A673 (cell line): ENCODE results near the gene NGDN. TPM values are rescaled to one million over a fixed set of nuclear protein-coding genes. Genes with fewer than 3 reads are reported as not detected.

ENCODE experiments used
- BruUV-seq: library from RNA; stranded (reverse); fragments of 400-500 nt; replicated peaks from 2 replicates; lab custom pipeline; 2021; lab: Mats Ljungman, UMichigan
- CTCF ChIA-PET: fragments of 300-600 bp; sonication (Branson Sonifier 250); formaldehyde crosslinking; loops from one replicate; lab custom pipeline; 2022; ENCODE audit warnings: antibody characterized with exemption; lab: Charles Lee
- POLR2A ChIA-PET: fragments of 300-600 bp; sonication (Branson Sonifier 250); formaldehyde crosslinking; loops from one replicate; lab custom pipeline; 2022; ENCODE audit warnings: antibody characterized with exemption; ENCODE audit not compliant: low non-redundant PET; lab: Charles Lee
- DNase-seq: peaks from one replicate; pipeline ENCODE4 v3.0.0-alpha.2; 2015; ENCODE audit warnings: low spot score
- H3K27ac ChIP-seq: fragments of 200-600 bp; sonication (generic); 2 replicates; pipeline ENCODE4 v1.5.1; 2016; ENCODE audit warnings: mixed run types, low read depth, mild to moderate bottlenecking, mixed read lengths, antibody characterized with exemption, low read length; ENCODE audit not compliant: poor library complexity, severe bottlenecking
- H3K27me3 ChIP-seq: fragments of 200-600 bp; sonication (generic); replicated peaks from 2 replicates; pipeline ENCODE4 v1.6.1; 2017; ENCODE audit warnings: mixed run types, low read depth, mild to moderate bottlenecking, mixed read lengths, antibody characterized with exemption, low read length; ENCODE audit not compliant: insufficient read depth, poor library complexity
- H3K36me3 ChIP-seq: fragments of 200-600 bp; sonication (generic); 2 replicates; pipeline ENCODE4 v1.6.1; 2016; ENCODE audit warnings: mixed run types, mild to moderate bottlenecking, mixed read lengths, antibody characterized with exemption, low read length; ENCODE audit not compliant: insufficient read depth, poor library complexity, severe bottlenecking
- H3K4me1 ChIP-seq: fragments of 200-600 bp; sonication (generic); 2 replicates; pipeline ENCODE4 v1.6.1; 2017; ENCODE audit warnings: mixed run types, mild to moderate bottlenecking, mixed read lengths, antibody characterized with exemption, low read length; ENCODE audit not compliant: insufficient read depth, poor library complexity, severe bottlenecking
- H3K4me3 ChIP-seq: fragments of 200-600 bp; sonication (generic); 2 replicates; pipeline ENCODE4 v1.5.1; 2016; ENCODE audit warnings: low read depth, mixed run types, mild to moderate bottlenecking, mixed read lengths, low read length; ENCODE audit not compliant: poor library complexity, severe bottlenecking
- H3K9me3 ChIP-seq: fragments of 200-600 bp; sonication (generic); 2 replicates; pipeline ENCODE4 v1.6.1; 2016; ENCODE audit warnings: mixed run types, low read depth, mild to moderate bottlenecking, mixed read lengths, antibody characterized with exemption, low read length; ENCODE audit not compliant: poor library complexity, severe bottlenecking
- EZH2 ChIP-seq: fragments of 200-600 bp; sonication (generic); IDR thresholded peaks from 2 replicates; pipeline ENCODE4 v1.6.1; 2017; ENCODE audit warnings: borderline replicate concordance, low read depth, mild to moderate bottlenecking, mixed read lengths, antibody characterized with exemption, low read length; ENCODE audit not compliant: poor library complexity, severe bottlenecking
- intact Hi-C: fragments of 100-400 bp; cut with micrococcal nuclease; formaldehyde crosslinking; loops from one replicate; pipeline ENCODE4 v1.10.0; 2022; ENCODE audit not compliant: unreplicated experiment
- total RNA-seq: library from RNA; stranded (reverse); gene quantifications from 2 replicates; pipeline ENCODE4 v1.2.3, GENCODE V29; 2021
- TF ChIP-seq, protein P1 (sequence below): fragments of 300-800, 200-600 bp; sonication (generic); conservative IDR thresholded peaks from 2 replicates; pipeline ENCODE4 v1.5.1; 2017; ENCODE audit warnings: low read depth, mild to moderate bottlenecking, antibody characterized with exemption, low read length, moderate library complexity, mixed read lengths

The NGDN gene
- total RNA-seq, 1 experiment from 2014 or later: 71.2 TPM

DNA sequence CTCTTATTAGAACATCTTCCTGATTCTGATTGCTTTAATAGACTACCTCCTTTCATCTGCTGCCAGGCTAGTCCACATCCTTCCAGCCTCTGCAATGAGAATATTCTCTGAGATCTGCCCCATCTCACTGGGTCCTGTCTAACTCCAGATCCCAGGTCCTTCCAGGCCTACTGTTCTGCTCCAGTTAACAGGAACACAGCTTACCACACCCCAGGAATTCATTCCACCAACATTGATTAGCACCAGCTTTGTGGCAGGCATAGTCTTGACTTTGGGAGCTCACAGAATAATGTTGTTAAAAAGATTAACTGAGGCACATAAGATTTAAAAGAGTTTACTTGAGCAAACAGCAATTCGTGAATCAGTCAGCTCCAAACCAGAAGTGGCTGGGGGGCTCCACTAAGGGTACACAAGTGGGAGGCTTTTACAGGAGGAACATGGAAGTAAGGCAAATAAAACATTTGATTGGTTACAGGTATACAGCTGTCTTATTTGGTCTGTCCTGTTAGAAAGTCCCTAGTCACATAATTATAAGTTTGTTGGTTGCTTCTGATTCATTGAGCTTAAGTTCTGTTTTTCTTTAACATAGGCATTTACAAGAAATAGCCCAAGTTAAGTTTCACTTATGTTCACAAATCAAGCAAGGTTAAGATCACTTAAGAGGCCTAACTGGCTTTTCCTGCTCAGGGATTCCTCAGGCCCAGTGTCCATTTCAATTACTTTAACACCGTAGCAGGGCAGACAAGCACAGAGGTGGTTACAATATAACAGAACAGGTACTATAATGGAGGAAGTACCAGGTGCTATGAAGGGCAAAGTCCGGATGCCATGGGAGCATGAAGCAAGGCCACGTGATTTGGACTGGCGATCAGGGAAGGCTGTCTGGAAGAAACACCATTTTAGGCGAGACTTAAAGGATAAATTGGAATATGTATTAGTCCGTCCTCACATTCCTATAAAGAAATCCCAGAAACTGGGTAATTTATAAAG lies 21.8 kb upstream of the NGDN start:
- POLR2A ChIA-PET: no interaction called here

DNA sequence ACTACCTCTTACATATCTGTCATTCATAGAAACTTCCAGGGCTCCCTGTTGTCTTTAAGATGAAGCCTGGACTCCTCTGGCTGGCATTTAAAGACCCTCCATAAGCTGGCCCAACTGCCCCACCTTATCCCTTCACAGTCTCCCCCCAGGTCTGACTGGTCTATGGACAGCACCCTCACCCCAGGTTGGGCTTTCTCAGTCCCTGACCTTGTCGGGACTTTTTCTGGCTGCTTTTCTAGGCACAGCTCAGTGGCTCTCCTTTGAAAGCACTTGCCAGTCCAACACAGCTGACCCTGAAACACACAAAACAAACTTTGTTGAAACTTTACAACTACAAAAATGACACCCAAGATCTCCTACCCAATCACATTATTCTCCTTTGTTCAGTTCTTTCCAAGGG lies 20.2 kb upstream of the NGDN start:
- H3K4me1 ChIP-seq: no peaks in the 10 kb centered on the region
- no peaks in the 10 kb centered on the region for H3K36me3 ChIP-seq
- no peak overlapping the region for H3K4me3 ChIP-seq
- ChIA-PET POLR2A (no interaction called here), CTCF (no interaction called here)
- no peaks in the 10 kb centered on the region for H3K9me3 ChIP-seq
- intact Hi-C loops: no loop called here
- BruUV-seq: no TSS peak
- TF ChIP-seq EZH2: no peak
- TF ChIP-seq, protein P1, sequence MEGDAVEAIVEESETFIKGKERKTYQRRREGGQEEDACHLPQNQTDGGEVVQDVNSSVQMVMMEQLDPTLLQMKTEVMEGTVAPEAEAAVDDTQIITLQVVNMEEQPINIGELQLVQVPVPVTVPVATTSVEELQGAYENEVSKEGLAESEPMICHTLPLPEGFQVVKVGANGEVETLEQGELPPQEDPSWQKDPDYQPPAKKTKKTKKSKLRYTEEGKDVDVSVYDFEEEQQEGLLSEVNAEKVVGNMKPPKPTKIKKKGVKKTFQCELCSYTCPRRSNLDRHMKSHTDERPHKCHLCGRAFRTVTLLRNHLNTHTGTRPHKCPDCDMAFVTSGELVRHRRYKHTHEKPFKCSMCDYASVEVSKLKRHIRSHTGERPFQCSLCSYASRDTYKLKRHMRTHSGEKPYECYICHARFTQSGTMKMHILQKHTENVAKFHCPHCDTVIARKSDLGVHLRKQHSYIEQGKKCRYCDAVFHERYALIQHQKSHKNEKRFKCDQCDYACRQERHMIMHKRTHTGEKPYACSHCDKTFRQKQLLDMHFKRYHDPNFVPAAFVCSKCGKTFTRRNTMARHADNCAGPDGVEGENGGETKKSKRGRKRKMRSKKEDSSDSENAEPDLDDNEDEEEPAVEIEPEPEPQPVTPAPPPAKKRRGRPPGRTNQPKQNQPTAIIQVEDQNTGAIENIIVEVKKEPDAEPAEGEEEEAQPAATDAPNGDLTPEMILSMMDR: no peak
- H3K27ac ChIP-seq: no peak overlapping the region
- H3K27me3 ChIP-seq: no peaks in the 10 kb centered on the region
- DNase-seq: no peak

More for the DNA sequence above, 21.8 kb upstream of the NGDN start:
- no peak for DNase-seq
- CTCF ChIA-PET: no interaction called here
- no peaks in the 10 kb centered on the region for H3K36me3 ChIP-seq
- H3K4me1 ChIP-seq: no peaks in the 10 kb centered on the region
- no peak overlapping the region for H3K4me3 ChIP-seq
- TF ChIP-seq, protein P1: no peak
- TF ChIP-seq EZH2: no peak
- no peak overlapping the region for H3K27ac ChIP-seq
- intact Hi-C loops: no loop called here
- H3K9me3 ChIP-seq: no peaks in the 10 kb centered on the region
- no peaks in the 10 kb centered on the region for H3K27me3 ChIP-seq
- BruUV-seq: no TSS peak

DNA sequence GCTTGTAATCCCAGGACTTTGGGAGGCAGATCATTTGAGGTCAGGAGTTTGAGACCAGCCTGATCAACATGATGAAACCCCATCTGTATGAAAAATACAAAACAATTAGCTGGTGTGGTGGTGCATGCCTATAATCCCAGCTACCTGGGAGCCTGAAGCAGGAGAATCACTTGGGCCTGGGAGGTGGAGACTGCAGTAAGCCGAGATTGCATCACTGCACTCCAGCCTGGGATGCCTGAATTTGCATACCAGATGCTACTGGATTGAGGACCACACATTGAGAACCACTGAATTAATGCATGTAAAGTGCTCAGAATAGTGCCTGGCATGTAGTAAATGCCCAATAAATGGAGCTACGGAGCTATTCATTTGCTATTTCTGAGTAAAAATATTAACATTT lies 19.1 kb upstream of the NGDN start:
- ChIA-PET CTCF (no interaction called here), POLR2A (no interaction called here)
- intact Hi-C loops: no loop called here
- BruUV-seq: no TSS peak
- Histone ChIP-seq H3K27me3 (no peaks in the 10 kb centered on the region), H3K4me3 (no peak overlapping the region), H3K36me3 (no peaks in the 10 kb centered on the region), H3K27ac (no peak overlapping the region), H3K9me3 (no peaks in the 10 kb centered on the region), H3K4me1 (no peaks in the 10 kb centered on the region)
- no peak for DNase-seq
- TF ChIP-seq, protein P1: no peak
- no peak for TF ChIP-seq EZH2
